Prostate gland (tissue), 2 donors: ENCODE data around the gene SLN. TPM values are rescaled to one million over a fixed set of nuclear protein-coding genes. Genes with fewer than 3 reads are reported as not detected.

ENCODE experiments used
- DNase-seq: peaks from one replicate; pipeline ENCODE4 v3.0.0-alpha.2; 2019; ENCODE audit warnings: low spot score
- H3K27ac ChIP-seq, 2 donors: fragments of 200-600 bp; sonication (generic); 2 replicates each; pipeline ENCODE4 v1.5.1; 2017 to 2019
- H3K27me3 ChIP-seq: fragments of 200-600 bp; sonication (generic); replicated peaks from 2 replicates; pipeline ENCODE4 v1.5.1; 2019; ENCODE audit not compliant: insufficient read depth
- H3K36me3 ChIP-seq, 2 donors: fragments of 200-600 bp; sonication (generic); 1 replicate in 1 of 2; 2 replicates in 1 of 2; pipeline versions ENCODE4 v1.5.1 to v1.8.1; 2017 to 2019
- H3K4me1 ChIP-seq: fragments of 200-600 bp; sonication (generic); replicated peaks from 2 replicates; pipeline ENCODE4 v1.5.1; 2019
- H3K4me3 ChIP-seq, 2 donors: fragments of 200-600 bp; sonication (generic); 2 replicates each; pipeline ENCODE4 v1.5.1; 2017 to 2019
- H3K9me3 ChIP-seq: fragments of 200-600 bp; sonication (generic); 2 replicates; pipeline ENCODE4 v1.5.1; 2017
- CTCF ChIP-seq, 4 experiments: fragments of 200-600 bp in 2 of 4; fragments of 450-650 bp in 2 of 4; sonication (generic) in 2 of 4; IDR thresholded peaks; 1 replicate in 3 of 4; 2 replicates in 1 of 4; pipeline ENCODE4 v1.5.1; 2016 to 2019; ENCODE audit warnings: antibody characterized with exemption in 4 of 4, mild to moderate bottlenecking in 2 of 4, moderate library complexity in 2 of 4
- POLR2A ChIP-seq: fragments of 450-650 bp; IDR thresholded peaks from one replicate; pipeline ENCODE4 v1.6.1; 2016; ENCODE audit warnings: antibody characterized with exemption, mild to moderate bottlenecking
- POLR2AphosphoS5 ChIP-seq: sonication (generic); formaldehyde crosslinking; IDR thresholded peaks from one replicate; pipeline ENCODE4 v1.6.1; 2017; ENCODE audit warnings: antibody characterized with exemption
- WGBS: methylation state at CpG from one replicate; pipeline ENCODE4 v1.1.5; 2018; 5-methylcytosine and 5-hydroxymethylcytosine counted together
- intact Hi-C: fragments of 100-400 bp; cut with DNase I; formaldehyde crosslinking; loops from one replicate; pipeline ENCODE4 v1.14.2; 2022
- total RNA-seq, 2 donors: library from RNA; depleted of rRNA; stranded (reverse); fragments of >200 nt; gene quantifications; one replicate each; pipeline ENCODE4 v1.1.0, GENCODE V29; 2016

SLN gene
- total RNA-seq, 2 donors from 2014 or later, result 9.1 TPM; not detected in 1

GRCh38 chr11:107733518-107733917 lies 21.7 kb upstream of the SLN start:
- TF ChIP-seq POLR2A, result no peak
- TF ChIP-seq POLR2AphosphoS5, result no peak
- TF ChIP-seq CTCF (IDR thresholded peaks at IDR 0.05), result no peak
- intact Hi-C loops, result no loop called here
- Histone ChIP-seq H3K9me3 (no peaks in the 10 kb centered on the region), H3K27ac (no peak overlapping the region), H3K36me3 (no peaks in the 10 kb centered on the region), H3K4me3 (no peak overlapping the region), H3K4me1 (no peaks in the 10 kb centered on the region), H3K27me3 (no peaks in the 10 kb centered on the region)
- WGBS, result 89% methylated on average over 3 of the region's 3 CpGs
- DNase-seq, result no peak

GRCh38 chr11:107732689-107733051 lies 20.8 kb upstream of the SLN start:
- Histone ChIP-seq H3K4me3 (no peak overlapping the region), H3K27me3 (no peaks in the 10 kb centered on the region), H3K4me1 (no peaks in the 10 kb centered on the region), H3K9me3 (no peaks in the 10 kb centered on the region), H3K27ac (no peak overlapping the region), H3K36me3 (no peaks in the 10 kb centered on the region)
- 94% methylated on average over 10 of the region's 10 CpGs for WGBS
- no peak for DNase-seq
- TF ChIP-seq CTCF (IDR thresholded peaks at IDR 0.05) (no peak), POLR2AphosphoS5 (no peak), POLR2A (no peak)
- intact Hi-C loops, result no loop called here

- WGBS, result 83% methylated on average over 12 of the region's 12 CpGs
- no peaks in the 10 kb centered on the region for H3K27me3 ChIP-seq
- no peak for TF ChIP-seq POLR2AphosphoS5
- TF ChIP-seq POLR2A, result no peak
- no peak for TF ChIP-seq CTCF (IDR thresholded peaks at IDR 0.05)
- H3K4me3 ChIP-seq, result no peak overlapping the region
- no peaks in the 10 kb centered on the region for H3K4me1 ChIP-seq
- H3K36me3 ChIP-seq, result no peaks in the 10 kb centered on the region
- no peaks in the 10 kb centered on the region for H3K9me3 ChIP-seq
- no peak overlapping the region for H3K27ac ChIP-seq
- intact Hi-C loops, result no loop called here
- no peak for DNase-seq
Observed at GRCh38 chr11:107731941-107732688, 20.3 kb upstream of the SLN start.

- TF ChIP-seq POLR2A (no peak), POLR2AphosphoS5 (no peak), CTCF (IDR thresholded peaks at IDR 0.05) (no peak)
- no peak overlapping the region for H3K4me3 ChIP-seq
- H3K4me1 ChIP-seq, result no peaks in the 10 kb centered on the region
- no peak for DNase-seq
- H3K36me3 ChIP-seq, result no peaks in the 10 kb centered on the region
- H3K27me3 ChIP-seq, result no peaks in the 10 kb centered on the region
- intact Hi-C loops, result no loop called here
- H3K9me3 ChIP-seq, result no peaks in the 10 kb centered on the region
- H3K27ac ChIP-seq, result no peak overlapping the region
Observed at GRCh38 chr11:107722662-107723061, 10.8 kb upstream of the SLN start.

GRCh38 chr11:107721207-107721606 lies 9.4 kb upstream of the SLN start:
- Histone ChIP-seq H3K4me3 (no peak overlapping the region), H3K4me1 (no peaks in the 10 kb centered on the region), H3K36me3 (no peaks in the 10 kb centered on the region), H3K27me3 (no peaks in the 10 kb centered on the region), H3K27ac (no peak overlapping the region), H3K9me3 (no peaks in the 10 kb centered on the region)
- no peak for TF ChIP-seq POLR2A
- intact Hi-C loops, result no loop called here
- no peak for DNase-seq
- 93% methylated on average over 2 of the region's 2 CpGs for whole genome bisulfite sequencing
